Activated T-helper 1 cell treated with anti-CD3 and anti-CD28 coated beads, Interleukin-12 subunit alpha, Interleukin-12 subunit beta, Interleukin-2, Interleukin-4 antibody, amounts not matched to agents 30 ng/mL and 10 ng/mL and 1 ng/mL, durations not matched to agents 14 hours and 24 hours and 36 hours (primary cell): ENCODE results near the gene PGLYRP1. TPM values are rescaled to one million over a fixed set of nuclear protein-coding genes. Genes with fewer than 3 reads are reported as not detected.

Experiments used
- DNase-seq: peaks from one replicate; pipeline ENCODE4 v3.0.0; 2021; ENCODE audit warnings: low spot score
- H3K27ac Mint-ChIP-seq: one replicate; pipeline ENCODE4 v1.8.0; 2021; ENCODE audit warnings: mild to moderate bottlenecking, mixed read lengths
- H3K27me3 Mint-ChIP-seq: one replicate; pipeline ENCODE4 v1.8.0; 2022; ENCODE audit warnings: mild to moderate bottlenecking, moderate library complexity, mixed read lengths; ENCODE audit not compliant: insufficient read depth
- H3K36me3 Mint-ChIP-seq: one replicate; pipeline ENCODE4 v1.8.0; 2021; ENCODE audit warnings: low read depth, mixed read lengths
- H3K4me1 Mint-ChIP-seq: one replicate; pipeline ENCODE4 v1.8.0; 2021; ENCODE audit warnings: low read depth, mixed read lengths
- H3K4me3 Mint-ChIP-seq: one replicate; pipeline ENCODE4 v1.8.0; 2021; ENCODE audit warnings: mild to moderate bottlenecking, moderate library complexity, mixed read lengths
- H3K9me3 Mint-ChIP-seq: one replicate; pipeline ENCODE4 v1.8.0; 2021; ENCODE audit warnings: mixed read lengths
- intact Hi-C: fragments of 100-400 bp; cut with micrococcal nuclease; formaldehyde crosslinking; loops from one replicate; pipeline ENCODE4 v1.15.1; 2024
- total RNA-seq: library from RNA; stranded (reverse); gene quantifications from 2 replicates; pipeline ENCODE4 v1.2.3, GENCODE V29; 2022

PGLYRP1 gene
- not detected in 2 replicates for total RNA-seq

GRCh38 chr19:46022431-46023310, at the start of gene PGLYRP1:
Gene PGLYRP1 (minus strand): TSS chr19:46023053. CDS start chr19:46023021, 32 bp downstream.
- H3K4me3 Mint-ChIP-seq = no peak within 1 kb of the TSS
- H3K27me3 Mint-ChIP-seq = peaks cover 13% of the 10 kb centered on the region
- H3K36me3 Mint-ChIP-seq = no peaks in the 10 kb centered on the region
- no peak within 1 kb of the TSS for H3K27ac Mint-ChIP-seq
- no peak for DNase-seq
- H3K9me3 Mint-ChIP-seq = no peaks in the 10 kb centered on the region
- intact Hi-C loops = no loop called here
- H3K4me1 Mint-ChIP-seq = peaks cover 10% of the 10 kb centered on the region

- intact Hi-C loops = no loop called here
- no peaks in the 10 kb centered on the region for H3K9me3 Mint-ChIP-seq
- no peak overlapping the region for H3K27ac Mint-ChIP-seq
- DNase-seq = no peak
- no peaks in the 10 kb centered on the region for H3K4me1 Mint-ChIP-seq
- H3K36me3 Mint-ChIP-seq = no peaks in the 10 kb centered on the region
- H3K4me3 Mint-ChIP-seq = no peak overlapping the region
- peaks cover 51% of the 10 kb centered on the region for H3K27me3 Mint-ChIP-seq
These were observed 47.0 kb upstream of the PGLYRP1 start for GRCh38 chr19:46069806-46070341.

- Mint-ChIP-seq H3K4me1 (no peaks in the 10 kb centered on the region), H3K36me3 (no peaks in the 10 kb centered on the region), H3K27ac (no peak overlapping the region), H3K4me3 (no peak overlapping the region), H3K9me3 (no peaks in the 10 kb centered on the region), H3K27me3 (peaks cover 48% of the 10 kb centered on the region)
- intact Hi-C loops = no loop called here
- DNase-seq = no peak
These were observed 45.7 kb upstream of the PGLYRP1 start for GRCh38 chr19:46068345-46069258.

- DNase-seq = no peak
- H3K36me3 Mint-ChIP-seq = no peaks in the 10 kb centered on the region
- intact Hi-C loops = no loop called here
- H3K4me3 Mint-ChIP-seq = no peak overlapping the region
- no peaks in the 10 kb centered on the region for H3K4me1 Mint-ChIP-seq
- no peaks in the 10 kb centered on the region for H3K9me3 Mint-ChIP-seq
- no peak overlapping the region for H3K27ac Mint-ChIP-seq
- H3K27me3 Mint-ChIP-seq = peaks cover 50% of the 10 kb centered on the region
These were observed 44.8 kb upstream of the PGLYRP1 start for GRCh38 chr19:46067691-46068090.

GRCh38 chr19:46066471-46066870, 43.6 kb upstream of the PGLYRP1 start:
- Mint-ChIP-seq H3K27ac (no peak overlapping the region), H3K4me3 (no peak overlapping the region), H3K36me3 (no peaks in the 10 kb centered on the region), H3K4me1 (no peaks in the 10 kb centered on the region), H3K27me3 (peaks cover 53% of the 10 kb centered on the region), H3K9me3 (no peaks in the 10 kb centered on the region)
- DNase-seq = no peak
- intact Hi-C loops = no loop called here

GRCh38 chr19:46065486-46066071, 42.7 kb upstream of the PGLYRP1 start:
- Mint-ChIP-seq H3K9me3 (peaks cover 5% of the 10 kb centered on the region), H3K27ac (no peak overlapping the region), H3K36me3 (no peaks in the 10 kb centered on the region), H3K27me3 (peaks cover 46% of the 10 kb centered on the region), H3K4me3 (no peak overlapping the region), H3K4me1 (no peaks in the 10 kb centered on the region)
- no peak for DNase-seq
- intact Hi-C loops = no loop called here

GRCh38 chr19:46063201-46063600, 40.3 kb upstream of the PGLYRP1 start:
- no peak overlapping the region for H3K27ac Mint-ChIP-seq
- H3K4me1 Mint-ChIP-seq = no peaks in the 10 kb centered on the region
- H3K36me3 Mint-ChIP-seq = no peaks in the 10 kb centered on the region
- H3K9me3 Mint-ChIP-seq = peaks cover 21% of the 10 kb centered on the region
- no peak overlapping the region for H3K4me3 Mint-ChIP-seq
- H3K27me3 Mint-ChIP-seq = peaks cover 41% of the 10 kb centered on the region
- DNase-seq = no peak
- intact Hi-C loops = no loop called here

GRCh38 chr19:46060012-46060411, 37.2 kb upstream of the PGLYRP1 start:
- Mint-ChIP-seq H3K36me3 (no peaks in the 10 kb centered on the region), H3K9me3 (peaks cover 21% of the 10 kb centered on the region), H3K27ac (no peak overlapping the region), H3K27me3 (peaks cover 29% of the 10 kb centered on the region), H3K4me1 (no peaks in the 10 kb centered on the region), H3K4me3 (no peak overlapping the region)
- intact Hi-C loops = no loop called here
- DNase-seq = no peak

- no peak overlapping the region for H3K4me3 Mint-ChIP-seq
- no peaks in the 10 kb centered on the region for H3K4me1 Mint-ChIP-seq
- H3K36me3 Mint-ChIP-seq = no peaks in the 10 kb centered on the region
- peaks cover 28% of the 10 kb centered on the region for H3K27me3 Mint-ChIP-seq
- DNase-seq = no peak
- no peak overlapping the region for H3K27ac Mint-ChIP-seq
- peaks cover 21% of the 10 kb centered on the region for H3K9me3 Mint-ChIP-seq
- intact Hi-C loops = no loop called here
These were observed 35.9 kb upstream of the PGLYRP1 start for GRCh38 chr19:46058778-46059177.

GRCh38 chr19:46056536-46056935, 33.7 kb upstream of the PGLYRP1 start:
- H3K27me3 Mint-ChIP-seq = peaks cover 27% of the 10 kb centered on the region
- peaks cover 21% of the 10 kb centered on the region for H3K9me3 Mint-ChIP-seq
- H3K4me1 Mint-ChIP-seq = no peaks in the 10 kb centered on the region
- no peak overlapping the region for H3K27ac Mint-ChIP-seq
- intact Hi-C loops = no loop called here
- H3K36me3 Mint-ChIP-seq = no peaks in the 10 kb centered on the region
- DNase-seq = no peak
- no peak overlapping the region for H3K4me3 Mint-ChIP-seq

GRCh38 chr19:46052896-46053295, 30.0 kb upstream of the PGLYRP1 start:
- H3K27me3 Mint-ChIP-seq = peaks cover 36% of the 10 kb centered on the region
- no peak overlapping the region for H3K27ac Mint-ChIP-seq
- H3K4me1 Mint-ChIP-seq = no peaks in the 10 kb centered on the region
- no peaks in the 10 kb centered on the region for H3K9me3 Mint-ChIP-seq
- no peaks in the 10 kb centered on the region for H3K36me3 Mint-ChIP-seq
- no peak overlapping the region for H3K4me3 Mint-ChIP-seq
- intact Hi-C loops = no loop called here
- no peak for DNase-seq

- no peak overlapping the region for H3K4me3 Mint-ChIP-seq
- H3K27ac Mint-ChIP-seq = no peak overlapping the region
- H3K4me1 Mint-ChIP-seq = no peaks in the 10 kb centered on the region
- peaks cover 42% of the 10 kb centered on the region for H3K27me3 Mint-ChIP-seq
- no peaks in the 10 kb centered on the region for H3K36me3 Mint-ChIP-seq
- intact Hi-C loops = no loop called here
- H3K9me3 Mint-ChIP-seq = no peaks in the 10 kb centered on the region
- DNase-seq = no peak
These were observed 26.7 kb upstream of the PGLYRP1 start for GRCh38 chr19:46049597-46049996.
